Neural progenitor cell (in vitro differentiated cells): ENCODE data around the gene RIPK3.

Source experiments
- EZH2 ChIP-seq: fragments of 200-600 bp; sonication (generic); IDR thresholded peaks from 2 replicates; pipeline ENCODE4 v1.6.1; 2017; ENCODE audit warnings: antibody characterized with exemption, mild to moderate bottlenecking, moderate library complexity
- TF ChIP-seq, protein P1 (sequence below): fragments of 200-600 bp; sonication (generic); IDR thresholded peaks from 2 replicates; pipeline ENCODE4 v1.5.1; 2017; ENCODE audit warnings: antibody characterized with exemption, mild to moderate bottlenecking

DNA sequence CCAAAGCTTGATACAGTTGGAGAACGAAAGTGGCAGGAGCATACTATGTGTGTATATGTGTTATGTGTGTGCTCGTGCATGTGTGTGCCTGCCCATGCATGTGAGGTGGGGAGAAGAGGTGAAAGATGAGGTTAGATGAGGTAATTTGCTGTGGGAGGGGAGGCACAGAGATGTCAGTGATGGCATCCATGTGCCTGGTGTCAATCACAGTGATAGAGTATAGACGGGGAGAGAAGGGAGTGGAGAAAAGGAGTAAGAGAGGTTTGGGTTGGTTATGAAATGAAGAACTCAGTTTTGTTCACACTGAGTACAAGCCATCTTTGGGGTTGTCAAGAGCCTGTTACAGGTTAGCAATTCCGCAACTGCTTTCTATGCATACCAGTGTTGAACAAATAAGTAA is 44.4 kb upstream of the RIPK3 start:
- TF ChIP-seq, protein P1, sequence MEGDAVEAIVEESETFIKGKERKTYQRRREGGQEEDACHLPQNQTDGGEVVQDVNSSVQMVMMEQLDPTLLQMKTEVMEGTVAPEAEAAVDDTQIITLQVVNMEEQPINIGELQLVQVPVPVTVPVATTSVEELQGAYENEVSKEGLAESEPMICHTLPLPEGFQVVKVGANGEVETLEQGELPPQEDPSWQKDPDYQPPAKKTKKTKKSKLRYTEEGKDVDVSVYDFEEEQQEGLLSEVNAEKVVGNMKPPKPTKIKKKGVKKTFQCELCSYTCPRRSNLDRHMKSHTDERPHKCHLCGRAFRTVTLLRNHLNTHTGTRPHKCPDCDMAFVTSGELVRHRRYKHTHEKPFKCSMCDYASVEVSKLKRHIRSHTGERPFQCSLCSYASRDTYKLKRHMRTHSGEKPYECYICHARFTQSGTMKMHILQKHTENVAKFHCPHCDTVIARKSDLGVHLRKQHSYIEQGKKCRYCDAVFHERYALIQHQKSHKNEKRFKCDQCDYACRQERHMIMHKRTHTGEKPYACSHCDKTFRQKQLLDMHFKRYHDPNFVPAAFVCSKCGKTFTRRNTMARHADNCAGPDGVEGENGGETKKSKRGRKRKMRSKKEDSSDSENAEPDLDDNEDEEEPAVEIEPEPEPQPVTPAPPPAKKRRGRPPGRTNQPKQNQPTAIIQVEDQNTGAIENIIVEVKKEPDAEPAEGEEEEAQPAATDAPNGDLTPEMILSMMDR, result no peak
- no peak for TF ChIP-seq EZH2
